Testis (tissue), 3 donors: Measurements from ENCODE around the gene TUBG1. TPM values are rescaled to one million over a fixed set of nuclear protein-coding genes. Genes with fewer than 3 reads are reported as not detected.
A peak's percentile ranks its signal among the peaks of the same experiment; 100 is the strongest.

Experiments
- DNase-seq: peaks from one replicate; pipeline ENCODE4 v3.0.0-alpha.2; 2019
- H3K27ac ChIP-seq, 2 donors: fragments of 200-600 bp; sonication (generic); one replicate each; pipeline ENCODE4 v1.5.1; 2019
- H3K27me3 ChIP-seq: fragments of 200-600 bp; sonication (generic); one replicate; pipeline ENCODE4 v1.5.1; 2019
- H3K36me3 ChIP-seq: fragments of 200-600 bp; sonication (generic); one replicate; pipeline ENCODE4 v1.5.1; 2017; ENCODE audit warnings: low read depth; ENCODE audit errors: missing control alignments
- H3K4me1 ChIP-seq: fragments of 200-600 bp; sonication (generic); one replicate; pipeline ENCODE4 v1.5.1; 2019
- H3K4me3 ChIP-seq, 2 donors: fragments of 200-600 bp; sonication (generic); one replicate each; pipeline ENCODE4 v1.5.1; 2017 to 2019
- H3K9me3 ChIP-seq: fragments of 200-600 bp; sonication (generic); one replicate; pipeline ENCODE4 v1.5.1; 2017
- POLR2A ChIP-seq: fragments of 450-650 bp; IDR thresholded peaks from one replicate; pipeline ENCODE4 v1.6.1; 2017; ENCODE audit warnings: antibody characterized with exemption, mild to moderate bottlenecking, moderate library complexity
- WGBS, 2 donors: methylation state at CpG; one replicate each; pipeline ENCODE4 v1.1.5; 2018; 5-methylcytosine and 5-hydroxymethylcytosine counted together
- intact Hi-C: fragments of 100-400 bp; cut with DNase I; formaldehyde crosslinking; loops from one replicate; pipeline ENCODE4 v1.15.1; 2023; ENCODE audit warnings: low total_unique reads
- polyA plus RNA-seq: library from polyadenylated mRNA; stranded (reverse); fragments of 350-450 nt; fragmentation: Illumina TruSeq; extraction: RNeasy Lipid Tissue Mini Kit (QIAGEN cat#74804); gene quantifications from one replicate; pipeline ENCODE4 v1.2.3, GENCODE V29; 2014; ENCODE audit warnings: low read depth, low replicate concordance; ENCODE audit not compliant: insufficient read depth
- total RNA-seq, 2 donors: library from RNA; depleted of rRNA; stranded (reverse); fragments of >200 nt; gene quantifications; one replicate each; pipeline ENCODE4 v1.2.3, GENCODE V29; 2016
- TF ChIP-seq, protein P1 (sequence below), 3 experiments: fragments of 450-650 bp in 2 of 3; fragments of 200-600 bp in 1 of 3; sonication (generic) in 1 of 3; IDR thresholded peaks; one replicate each; pipeline ENCODE4 v1.5.1; 2016 to 2019; ENCODE audit warnings: antibody characterized with exemption in 3 of 3, mild to moderate bottlenecking in 2 of 3, moderate library complexity in 1 of 3

Gene TUBG1
- total and polyA plus RNA-seq, 3 donors from 2014 or later, result 209 to 411 (median 265) TPM

DNA sequence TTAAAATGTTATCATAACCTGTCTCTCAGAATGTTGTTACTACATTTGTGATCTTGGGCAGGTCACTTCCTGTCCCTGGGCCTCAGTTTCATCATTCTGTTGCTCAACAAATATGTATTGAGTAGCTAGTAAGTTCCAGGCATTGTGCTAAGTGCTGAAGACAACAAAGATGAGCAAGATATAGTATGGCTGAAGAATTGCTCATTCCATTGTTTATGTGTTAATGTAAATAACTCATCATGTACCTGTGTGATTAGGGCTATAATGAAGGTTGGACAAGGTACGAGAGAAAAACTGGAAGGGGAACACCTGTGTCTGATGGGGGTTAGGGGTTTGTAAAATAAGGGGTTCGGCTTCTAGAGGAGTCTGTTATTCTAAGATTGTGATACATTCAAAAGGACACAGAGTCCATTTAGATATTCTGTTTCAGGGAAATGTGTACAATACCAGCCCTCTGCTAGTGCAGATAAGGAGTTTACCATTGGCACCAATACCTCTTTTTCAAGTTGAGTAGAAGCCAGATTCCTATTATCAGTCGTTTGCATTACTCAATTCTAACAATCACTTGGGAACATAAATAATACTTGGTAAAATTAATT is 20.0 kb downstream of the TUBG1 start:
- TF ChIP-seq, protein P1, sequence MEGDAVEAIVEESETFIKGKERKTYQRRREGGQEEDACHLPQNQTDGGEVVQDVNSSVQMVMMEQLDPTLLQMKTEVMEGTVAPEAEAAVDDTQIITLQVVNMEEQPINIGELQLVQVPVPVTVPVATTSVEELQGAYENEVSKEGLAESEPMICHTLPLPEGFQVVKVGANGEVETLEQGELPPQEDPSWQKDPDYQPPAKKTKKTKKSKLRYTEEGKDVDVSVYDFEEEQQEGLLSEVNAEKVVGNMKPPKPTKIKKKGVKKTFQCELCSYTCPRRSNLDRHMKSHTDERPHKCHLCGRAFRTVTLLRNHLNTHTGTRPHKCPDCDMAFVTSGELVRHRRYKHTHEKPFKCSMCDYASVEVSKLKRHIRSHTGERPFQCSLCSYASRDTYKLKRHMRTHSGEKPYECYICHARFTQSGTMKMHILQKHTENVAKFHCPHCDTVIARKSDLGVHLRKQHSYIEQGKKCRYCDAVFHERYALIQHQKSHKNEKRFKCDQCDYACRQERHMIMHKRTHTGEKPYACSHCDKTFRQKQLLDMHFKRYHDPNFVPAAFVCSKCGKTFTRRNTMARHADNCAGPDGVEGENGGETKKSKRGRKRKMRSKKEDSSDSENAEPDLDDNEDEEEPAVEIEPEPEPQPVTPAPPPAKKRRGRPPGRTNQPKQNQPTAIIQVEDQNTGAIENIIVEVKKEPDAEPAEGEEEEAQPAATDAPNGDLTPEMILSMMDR (IDR thresholded peaks at IDR 0.05), result no peak
- no peak for TF ChIP-seq POLR2A
- H3K4me1 ChIP-seq, result no peaks in the 10 kb centered on the region
- no peak overlapping the region for H3K4me3 ChIP-seq
- no peaks in the 10 kb centered on the region for H3K27me3 ChIP-seq
- H3K27ac ChIP-seq, result peak overlapping the region; percentile 2 to 54
- no peaks in the 10 kb centered on the region for H3K36me3 ChIP-seq
- WGBS, 2 donors, result 54 to 58% methylated on average over 3 of the region's 3 CpGs
- no peaks in the 10 kb centered on the region for H3K9me3 ChIP-seq
- intact Hi-C loops, result no loop called here
- no peak for DNase-seq

GRCh38 chr17:42632949-42633444 is 23.5 kb downstream of the TUBG1 start:
- DNase-seq, result no peak
- Histone ChIP-seq H3K4me1 (no peaks in the 10 kb centered on the region), H3K27me3 (no peaks in the 10 kb centered on the region), H3K4me3 (no peak overlapping the region), H3K27ac (no peak overlapping the region), H3K36me3 (no peaks in the 10 kb centered on the region), H3K9me3 (no peaks in the 10 kb centered on the region)
- TF ChIP-seq, protein P1 (IDR thresholded peaks at IDR 0.05), result no peak
- TF ChIP-seq POLR2A, result no peak
- intact Hi-C loops, result no loop called here
- WGBS, 2 donors, result 80 to 84% methylated on average over 9 of the region's 9 CpGs

DNA sequence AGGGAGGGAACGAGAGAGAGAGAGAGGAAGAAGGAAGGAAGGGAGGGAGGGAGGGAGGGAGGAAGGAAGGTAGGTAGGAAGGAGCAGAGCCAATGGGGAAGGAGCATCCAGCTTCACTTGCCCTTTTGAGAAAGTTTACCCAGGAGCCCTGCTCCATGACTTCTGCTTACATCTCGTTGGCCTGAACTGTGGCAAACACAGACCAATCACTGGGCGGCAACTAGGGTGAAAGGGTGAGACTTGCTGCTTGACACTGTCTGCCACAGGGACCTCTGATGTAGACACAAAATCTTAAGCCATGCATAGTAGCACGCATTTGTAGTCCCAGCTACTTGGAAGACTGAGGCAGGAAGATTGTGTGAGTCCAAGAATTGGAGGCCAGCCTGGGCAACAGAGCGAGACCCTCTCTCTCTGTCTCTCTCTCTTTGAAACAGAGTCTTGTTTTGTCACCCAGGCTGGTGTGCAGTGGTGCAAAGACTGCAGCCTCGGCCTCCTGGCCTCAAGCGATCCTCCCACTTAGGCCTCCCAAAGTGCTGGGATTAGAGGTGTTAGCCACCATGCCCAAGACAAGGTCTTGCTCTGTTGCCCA is 30.1 kb downstream of the TUBG1 start:
- Histone ChIP-seq H3K4me1 (no peaks in the 10 kb centered on the region), H3K4me3 (no peak overlapping the region), H3K27ac (no peak overlapping the region), H3K36me3 (no peaks in the 10 kb centered on the region), H3K27me3 (no peaks in the 10 kb centered on the region), H3K9me3 (no peaks in the 10 kb centered on the region)
- 86 to 93% methylated on average over 6 of the region's 7 CpGs for WGBS, 2 donors
- no peak for TF ChIP-seq POLR2A
- TF ChIP-seq, protein P1 (IDR thresholded peaks at IDR 0.05), result no peak
- intact Hi-C loops, result no loop called here
- no peak for DNase-seq

- intact Hi-C loops, result no loop called here
- no peak overlapping the region for H3K27ac ChIP-seq
- H3K9me3 ChIP-seq, result no peaks in the 10 kb centered on the region
- H3K27me3 ChIP-seq, result no peaks in the 10 kb centered on the region
- TF ChIP-seq, protein P1 (IDR thresholded peaks at IDR 0.05), result no peak
- TF ChIP-seq POLR2A, result no peak
- no peaks in the 10 kb centered on the region for H3K36me3 ChIP-seq
- H3K4me3 ChIP-seq, result no peak overlapping the region
- DNase-seq, result no peak
- WGBS, 2 donors, result 90 to 92% methylated on average over 4 of the region's 4 CpGs
- no peaks in the 10 kb centered on the region for H3K4me1 ChIP-seq
Measured at GRCh38 chr17:42640121-42640520, 30.6 kb downstream of the TUBG1 start.

GRCh38 chr17:42642336-42642735 is 32.9 kb downstream of the TUBG1 start:
- no peak for DNase-seq
- H3K27me3 ChIP-seq, result no peaks in the 10 kb centered on the region
- no peaks in the 10 kb centered on the region for H3K9me3 ChIP-seq
- no peak overlapping the region for H3K27ac ChIP-seq
- intact Hi-C loops, result no loop called here
- no peak overlapping the region for H3K4me3 ChIP-seq
- no peaks in the 10 kb centered on the region for H3K36me3 ChIP-seq
- H3K4me1 ChIP-seq, result no peaks in the 10 kb centered on the region
- 35 to 41% methylated on average over 2 of the region's 2 CpGs for WGBS, 2 donors
- TF ChIP-seq, protein P1 (IDR thresholded peaks at IDR 0.05), result no peak
- TF ChIP-seq POLR2A, result no peak
